Dermis microvascular lymphatic vessel endothelial cell (primary cell): Measurements from ENCODE around the gene PRRG3. TPM values are rescaled to one million over a fixed set of nuclear protein-coding genes. Genes with fewer than 3 reads are reported as not detected.

Experiments used
- DNase-seq, 2 donors: peaks; one replicate each; pipeline versions ENCODE4 v3.0.0 to v3.0.0-alpha.2; 2010; ENCODE audit warnings: low read depth in 2 of 2
- total RNA-seq: library from RNA; depleted of rRNA; stranded (reverse); fragments of >200 nt; gene quantifications from 2 replicates; pipeline ENCODE4 v1.2.1, GENCODE V29; 2014

The PRRG3 gene
- total RNA-seq, 1 donor from 2014 or later: not detected

GRCh38 chrX:151704041-151704663, 8.9 kb downstream of the PRRG3 start:
- DNase-seq: no peak

DNA sequence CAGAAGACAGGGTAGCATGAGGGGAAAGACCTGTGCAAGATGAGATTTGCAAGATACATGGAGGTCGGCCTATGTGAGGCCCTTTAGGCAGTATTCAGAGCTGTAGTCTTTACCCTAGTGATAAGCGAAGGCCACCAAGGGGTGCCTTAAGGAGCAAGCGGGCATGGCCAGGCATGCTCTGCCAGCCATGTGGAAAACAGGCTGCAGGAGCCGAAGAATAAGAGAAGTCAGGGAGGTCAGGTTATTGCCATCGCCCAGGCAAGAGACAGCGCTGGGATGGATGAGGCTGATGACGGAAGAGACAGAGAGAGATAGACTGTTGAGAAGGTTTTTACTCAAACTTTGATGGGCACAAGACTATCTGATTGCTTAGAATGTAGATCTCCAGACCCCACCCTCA, 13.6 kb downstream of the PRRG3 start:
- no peak for DNase-seq

DNA sequence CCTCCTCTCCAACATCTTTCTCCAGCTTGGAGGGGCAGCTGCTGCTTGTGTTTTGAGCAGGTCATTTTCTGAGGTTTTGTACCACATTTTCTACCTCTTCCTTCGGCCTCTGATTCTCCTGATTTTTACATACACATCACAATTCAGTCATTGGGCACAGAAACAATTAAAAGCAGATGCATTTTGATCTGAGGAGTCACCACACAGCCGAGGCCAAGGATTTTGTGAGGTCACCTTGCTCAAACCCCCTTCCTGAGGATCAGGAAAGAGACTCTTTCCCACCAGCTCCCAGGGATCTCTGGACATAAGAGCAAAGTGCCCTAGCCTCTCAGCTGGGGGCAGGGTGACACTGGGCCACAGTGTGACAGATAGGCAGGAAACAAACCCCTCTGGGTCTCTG, 15.2 kb downstream of the PRRG3 start:
- DNase-seq: no peak

- no peak for DNase-seq
Measured at GRCh38 chrX:151711154-151711553, 15.9 kb downstream of the PRRG3 start.

DNA sequence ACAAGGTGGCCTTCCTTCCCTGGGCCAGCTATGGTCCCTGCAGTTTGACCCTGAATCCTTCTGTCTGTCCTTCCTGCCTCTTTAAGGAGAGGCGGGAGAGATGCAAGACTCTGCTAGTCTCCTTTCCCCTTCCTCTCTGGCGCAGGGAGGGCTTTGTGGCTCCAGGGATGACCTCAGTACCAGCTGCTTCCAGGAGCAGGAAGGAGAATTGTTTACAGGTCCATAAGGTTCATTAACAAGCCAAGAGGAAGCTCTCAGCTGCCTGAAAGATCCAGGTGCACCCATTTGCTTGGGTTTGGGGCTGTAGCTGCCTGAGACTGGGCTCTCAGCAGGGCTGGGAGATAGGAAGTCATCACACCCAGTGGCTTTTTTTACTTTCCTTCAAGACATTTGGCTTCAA, 16.5 kb downstream of the PRRG3 start:
- no peak for DNase-seq

GRCh38 chrX:151712253-151712652, 17.0 kb downstream of the PRRG3 start:
- no peak for DNase-seq

DNA sequence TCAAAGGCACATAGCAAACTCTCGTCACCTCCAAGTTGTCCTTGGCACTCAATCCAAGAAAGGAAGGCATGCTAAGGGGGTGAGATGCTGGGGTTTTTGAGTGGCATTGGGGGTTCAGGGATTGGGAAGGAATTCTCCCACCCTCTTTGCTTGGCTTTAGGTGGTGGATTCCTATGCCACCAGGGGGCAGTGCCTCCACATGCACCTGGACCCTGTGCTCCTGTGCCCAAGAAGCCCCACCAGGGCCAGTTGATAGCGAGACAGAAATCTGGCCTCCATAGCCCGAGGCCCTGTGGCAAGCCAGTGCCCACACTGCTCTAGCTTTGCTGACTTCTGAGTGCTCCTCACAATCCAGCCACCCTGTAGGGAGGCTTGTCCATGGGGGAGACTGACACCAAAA, 18.6 kb downstream of the PRRG3 start:
- DNase-seq: peak; percentile 1 to 29

- DNase-seq: no peak
Measured at GRCh38 chrX:151714362-151714761, 19.1 kb downstream of the PRRG3 start.

DNA sequence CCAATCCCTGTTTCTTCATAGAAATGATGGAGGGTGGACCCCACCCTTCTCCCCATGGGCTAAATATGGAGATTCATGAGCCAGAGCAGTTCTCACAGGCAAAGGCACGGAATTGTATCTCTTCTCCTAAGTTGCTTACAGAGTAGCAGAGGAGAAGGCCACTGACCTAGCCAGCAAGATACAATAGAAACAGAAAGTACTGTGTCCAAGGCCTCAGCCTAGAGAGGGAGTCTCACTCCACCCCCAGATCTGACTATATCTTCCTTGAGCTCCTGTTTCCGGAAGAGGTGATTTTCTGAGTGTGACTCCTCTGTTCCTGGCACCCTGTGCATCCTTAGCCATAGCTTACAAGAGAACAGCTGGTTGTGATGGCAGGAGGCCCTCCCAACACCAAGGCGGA, 20.5 kb downstream of the PRRG3 start, which contains the start of gene FATE1:
Gene FATE1, plus strand, starts transcription at position 284 of the 400 bp plus-strand sequence. Its CDS starts 85 bp downstream, at position 369.
- no peak for DNase-seq

GRCh38 chrX:151722241-151722846, 27.1 kb downstream of the PRRG3 start:
- peak in 1 of 2 donors; percentile 16 for DNase-seq

- no peak for DNase-seq
Measured at GRCh38 chrX:151723156-151723760, 28.0 kb downstream of the PRRG3 start.

- no peak for DNase-seq
Measured at GRCh38 chrX:151724563-151725337, 29.5 kb downstream of the PRRG3 start.

GRCh38 chrX:151725338-151725614, 30.0 kb downstream of the PRRG3 start:
- DNase-seq: no peak

- DNase-seq: no peak
Measured at GRCh38 chrX:151726751-151727150, 31.5 kb downstream of the PRRG3 start.

GRCh38 chrX:151727346-151727745, 32.1 kb downstream of the PRRG3 start:
- DNase-seq: no peak

DNA sequence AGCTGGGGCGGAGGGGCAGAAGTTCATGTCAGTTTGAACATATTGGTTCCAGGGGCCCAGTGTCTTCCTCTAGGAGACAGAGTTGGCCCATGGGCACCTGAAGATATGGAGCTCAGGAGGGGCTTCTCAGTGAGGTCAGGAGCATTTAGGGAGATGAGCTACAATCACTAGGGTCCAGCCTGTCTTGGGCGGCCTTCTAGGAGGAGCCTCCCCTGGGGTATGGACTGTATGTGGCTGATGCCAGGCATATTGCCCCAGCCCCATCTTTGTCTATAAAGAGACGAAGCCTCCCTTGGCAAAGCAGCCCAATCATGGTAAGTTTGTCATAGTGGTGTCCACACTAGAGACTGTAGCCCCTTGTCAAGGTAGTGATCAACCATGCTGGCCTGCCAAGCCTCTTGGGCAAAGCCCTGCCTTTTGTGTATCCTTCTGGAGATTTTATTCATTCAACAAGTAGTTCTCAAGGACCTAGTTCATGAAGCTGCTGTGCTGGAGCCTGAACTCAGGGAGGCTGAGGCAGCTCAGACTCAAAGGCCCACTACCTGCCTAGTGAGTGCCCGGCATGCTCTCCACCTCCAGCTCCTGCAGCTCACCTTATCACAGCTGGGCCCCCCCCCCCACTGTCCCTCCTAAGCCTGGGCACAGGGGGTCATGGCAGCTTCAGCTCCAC, 33.9 kb downstream of the PRRG3 start:
- no peak for DNase-seq

GRCh38 chrX:151734446-151734845, 39.2 kb downstream of the PRRG3 start, which contains the start of gene CNGA2:
Gene CNGA2, plus strand, starts transcription at chrX:151734746. Its CDS starts 3,738 bp downstream, at chrX:151738484.
- no peak for DNase-seq

- DNase-seq: no peak
Measured at GRCh38 chrX:151735219-151735618, 40.0 kb downstream of the PRRG3 start.

GRCh38 chrX:151736685-151737084, 41.4 kb downstream of the PRRG3 start:
- DNase-seq: no peak

DNA sequence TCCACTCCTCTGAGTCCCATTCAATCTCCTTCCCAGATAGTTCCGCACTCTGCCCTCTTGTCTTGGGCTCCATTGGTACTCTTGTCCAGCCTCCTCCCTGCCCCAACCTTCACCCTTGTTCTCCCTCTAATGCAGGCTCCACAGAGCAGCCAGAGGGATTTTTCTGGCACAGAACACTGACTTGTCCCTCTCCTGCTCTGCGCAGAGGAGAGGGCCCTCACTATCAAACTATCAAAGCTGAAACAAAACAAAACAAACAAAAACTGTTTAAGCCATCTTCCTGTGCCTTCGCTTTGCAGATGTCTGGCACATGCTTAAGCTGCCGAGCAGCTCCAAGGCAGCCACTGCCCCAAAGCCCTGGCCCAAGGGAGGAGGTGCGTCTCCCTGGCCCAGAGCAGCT, 42.2 kb downstream of the PRRG3 start:
- no peak for DNase-seq

DNA sequence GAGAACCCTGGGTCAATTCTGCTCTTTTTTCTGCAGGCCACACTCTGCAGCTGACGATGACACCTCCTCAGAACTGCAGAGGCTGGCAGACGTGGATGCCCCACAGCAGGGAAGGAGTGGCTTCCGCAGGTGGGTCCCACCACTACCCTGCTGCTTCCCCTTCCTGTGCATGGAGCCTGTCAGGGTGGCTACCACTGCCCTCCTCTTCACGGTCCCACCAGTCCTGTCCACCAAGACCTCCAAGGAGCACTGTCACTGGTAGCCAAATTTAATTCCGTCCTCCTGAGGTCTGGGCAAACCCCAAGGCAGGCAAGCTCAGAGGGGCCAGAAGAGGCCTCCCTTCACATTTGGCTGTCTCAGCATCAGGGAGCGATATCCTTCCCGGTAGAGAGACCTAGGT, 43.5 kb downstream of the PRRG3 start:
- no peak for DNase-seq

GRCh38 chrX:151741606-151742005, 46.3 kb downstream of the PRRG3 start:
- DNase-seq: no peak
